HCT116 (cell line): ENCODE measurements around the gene MED9. TPM values are rescaled to one million over a fixed set of nuclear protein-coding genes. Genes with fewer than 3 reads are reported as not detected.

Experiments used
- ATAC-seq: fragments of 200-7000 bp; cut with Tn5 transposase; 2 replicates; pipeline ENCODE4 v1.9.1; 2020; ENCODE audit warnings: mild to moderate bottlenecking, moderate library complexity
- BruUV-seq: library from RNA; stranded (reverse); fragments of 400-500 nt; replicated peaks from 2 replicates; lab custom pipeline; 2021; lab: Mats Ljungman, UMichigan
- CTCF ChIA-PET: fragments of 300-600 bp; sonication (Branson Sonifier 250); formaldehyde crosslinking; loops from one replicate; lab custom pipeline; 2021; ENCODE audit warnings: antibody characterized with exemption; lab: Charles Lee
- POLR2A ChIA-PET: fragments of 300-600, 350-600 bp; sonication (Branson Sonifier 250); formaldehyde crosslinking; loops from one replicate; lab custom pipeline; 2021; ENCODE audit warnings: antibody characterized with exemption; lab: Charles Lee
- RAD21 ChIA-PET, 2 experiments: fragments of 300-600 bp; sonication (Branson Sonifier 250); formaldehyde crosslinking; loops; one replicate each; lab custom pipeline; 2023; ENCODE audit warnings: low total read pairs in 2 of 2; ENCODE audit not compliant: uncharacterized antibody in 2 of 2, unreplicated experiment in 2 of 2, low non-redundant PET in 1 of 2; lab: Charles Lee
- DNase-seq: peaks from one replicate; pipeline ENCODE4 v3.0.0-alpha.2; 2010; ENCODE audit warnings: low read depth, low spot score
- H2AFZ ChIP-seq: fragments of 200-600 bp; shearing (Covaris generic), sonication (generic); 2 replicates; pipeline ENCODE4 v1.6.1; 2017; ENCODE audit warnings: low read depth, mixed run types, mixed read lengths, antibody characterized with exemption, low read length; ENCODE audit not compliant: poor library complexity, severe bottlenecking
- H3K27ac ChIP-seq: 2 replicates; pipeline ENCODE4 v1.5.1; 2012; ENCODE audit warnings: low read depth, low read length
- H3K27me3 ChIP-seq: fragments of 200-600 bp; sonication (generic); 2 replicates; pipeline ENCODE4 v1.6.1; 2016; ENCODE audit warnings: mixed run types, low read length, mixed read lengths; ENCODE audit not compliant: insufficient read depth
- H3K36me3 ChIP-seq, 2 experiments: fragments of 200-500 bp in 1 of 2; fragments of 200-600 bp in 1 of 2; sonication (Bioruptor generic) in 1 of 2; sonication (generic) in 1 of 2; 2 replicates each; pipeline versions ENCODE4 v1.5.1 to v1.6.1; 2014 to 2016; ENCODE audit warnings: low read length in 2 of 2, inconsistent platforms in 1 of 2, mixed read lengths in 1 of 2, mixed run types in 1 of 2; ENCODE audit not compliant: insufficient read depth in 2 of 2, control insufficient read depth in 1 of 2
- H3K4me1 ChIP-seq, 2 experiments: fragments of 200-600 bp in 1 of 2; sonication (generic) in 1 of 2; 2 replicates each; pipeline versions ENCODE4 v1.5.1 to v1.6.1; 2012 to 2017; ENCODE audit warnings: low read length in 2 of 2, inconsistent platforms in 1 of 2, mild to moderate bottlenecking in 1 of 2, mixed read lengths in 1 of 2, mixed run types in 1 of 2, moderate library complexity in 1 of 2; ENCODE audit not compliant: insufficient read depth in 2 of 2, control insufficient read depth in 1 of 2
- H3K4me2 ChIP-seq: fragments of 200-600 bp; sonication (generic); 2 replicates; pipeline ENCODE4 v1.6.1; 2017; ENCODE audit warnings: mixed run types, low read length, mixed read lengths
- H3K4me3 ChIP-seq, 2 experiments: fragments of 200-600 bp in 1 of 2; sonication (generic) in 1 of 2; replicated peaks in 1 of 2; 2 replicates each; pipeline ENCODE4 v1.5.1; 2011 to 2016; ENCODE audit warnings: low read length in 2 of 2, control low read depth in 1 of 2, low read depth in 1 of 2, mild to moderate bottlenecking in 1 of 2, mixed read lengths in 1 of 2, mixed run types in 1 of 2
- H3K79me2 ChIP-seq: fragments of 200-600 bp; sonication (generic); 2 replicates; pipeline ENCODE4 v1.6.1; 2017; ENCODE audit warnings: mild to moderate bottlenecking, mixed run types, low read length, moderate library complexity, mixed read lengths; ENCODE audit not compliant: insufficient read depth
- H3K9ac ChIP-seq: fragments of 200-600 bp; sonication (generic); 2 replicates; pipeline ENCODE4 v1.6.1; 2016; ENCODE audit warnings: low read length, mixed read lengths
- H3K9me2 ChIP-seq: fragments of 200-600 bp; sonication (generic), shearing (Covaris generic); 2 replicates; pipeline ENCODE4 v1.6.1; 2017; ENCODE audit warnings: mixed run types, mild to moderate bottlenecking, moderate library complexity; ENCODE audit not compliant: insufficient read depth
- H3K9me3 ChIP-seq, 2 experiments: fragments of 200-500 bp in 1 of 2; fragments of 200-600 bp in 1 of 2; sonication (Bioruptor generic) in 1 of 2; sonication (generic) in 1 of 2; 2 replicates each; pipeline ENCODE4 v1.6.1; 2014 to 2017; ENCODE audit warnings: low read length in 2 of 2, mixed read lengths in 2 of 2, inconsistent platforms in 1 of 2, low read depth in 1 of 2, mild to moderate bottlenecking in 1 of 2, mixed run types in 1 of 2, moderate library complexity in 1 of 2; ENCODE audit not compliant: control insufficient read depth in 1 of 2, insufficient read depth in 1 of 2
- H4K20me1 ChIP-seq: fragments of 200-600 bp; sonication (generic), shearing (Covaris generic); 2 replicates; pipeline ENCODE4 v1.6.1; 2017; ENCODE audit warnings: mixed run types, mild to moderate bottlenecking, moderate library complexity; ENCODE audit not compliant: insufficient read depth
- CBX3 ChIP-seq: IDR thresholded peaks from 2 replicates; pipeline ENCODE4 v1.6.1; 2012; ENCODE audit warnings: low read depth
- CEBPB ChIP-seq: IDR thresholded peaks from 2 replicates; pipeline ENCODE4 v1.6.1; 2012; ENCODE audit warnings: low read depth
- CTCF ChIP-seq, 3 experiments: fragments of 200-600 bp in 1 of 3; sonication (generic) in 1 of 3; IDR thresholded peaks in 2 of 3; conservative IDR thresholded peaks in 1 of 3; 2 replicates each; pipeline ENCODE4 v1.5.1; 2012 to 2017; ENCODE audit warnings: low read depth in 2 of 3, low read length in 2 of 3, antibody characterized with exemption in 1 of 3, borderline replicate concordance in 1 of 3, control low read depth in 1 of 3, mild to moderate bottlenecking in 1 of 3, mixed read lengths in 1 of 3, mixed run types in 1 of 3, moderate library complexity in 1 of 3; ENCODE audit not compliant: insufficient read depth in 1 of 3
- EGR1 ChIP-seq: IDR thresholded peaks from 2 replicates; pipeline ENCODE4 v1.6.1; 2012; ENCODE audit warnings: low read depth
- ELF1 ChIP-seq: IDR thresholded peaks from 2 replicates; pipeline ENCODE4 v1.6.1; 2012; ENCODE audit warnings: low read depth, borderline replicate concordance
- EZH2 ChIP-seq: fragments of 200-600 bp; sonication (generic); IDR thresholded peaks from 2 replicates; pipeline ENCODE4 v1.6.1; 2017; ENCODE audit warnings: antibody characterized with exemption, mixed run types
- JUND ChIP-seq: IDR thresholded peaks from 2 replicates; pipeline ENCODE4 v1.6.1; 2012
- MAX ChIP-seq: IDR thresholded peaks from 2 replicates; pipeline ENCODE4 v1.6.1; 2012
- POLR2AphosphoS5 ChIP-seq: IDR thresholded peaks from 2 replicates; pipeline ENCODE4 v1.6.1; 2011; ENCODE audit warnings: mild to moderate bottlenecking, low read depth, low read length, moderate library complexity
- RAD21 ChIP-seq: IDR thresholded peaks from 2 replicates; pipeline ENCODE4 v1.6.1; 2012; ENCODE audit warnings: low read depth, mild to moderate bottlenecking
- SIN3A ChIP-seq: IDR thresholded peaks from 2 replicates; pipeline ENCODE4 v1.6.1; 2012; ENCODE audit warnings: low read depth
- SP1 ChIP-seq: IDR thresholded peaks from 2 replicates; pipeline ENCODE4 v1.6.1; 2012; ENCODE audit warnings: low read depth
- SRF ChIP-seq: IDR thresholded peaks from 2 replicates; pipeline ENCODE4 v1.6.1; 2012; ENCODE audit warnings: low read depth
- TCF7L2 ChIP-seq: IDR thresholded peaks from 2 replicates; pipeline ENCODE4 v1.7.0; 2011; ENCODE audit warnings: borderline replicate concordance, inconsistent platforms; ENCODE audit not compliant: insufficient read depth, insufficient read length; ENCODE audit errors: extremely low read depth
- YY1 ChIP-seq: IDR thresholded peaks from 2 replicates; pipeline ENCODE4 v1.6.1; 2011; ENCODE audit warnings: low read length, low read depth, moderate library complexity, mild to moderate bottlenecking; ENCODE audit not compliant: insufficient replicate concordance; ENCODE audit errors: extremely low read depth
- ZBTB33 ChIP-seq: IDR thresholded peaks from 2 replicates; pipeline ENCODE4 v1.6.1; 2011; ENCODE audit warnings: mild to moderate bottlenecking, low read length, moderate library complexity; ENCODE audit not compliant: insufficient replicate concordance; ENCODE audit errors: extremely low read depth
- ZFX ChIP-seq: fragments of 450-650 bp; IDR thresholded peaks from 2 replicates; pipeline ENCODE4 v1.6.1; 2017
- intact Hi-C: fragments of 100-400 bp; cut with micrococcal nuclease; formaldehyde crosslinking; loops from 2 replicates; pipeline ENCODE4 v1.10.0; 2022
- total RNA-seq: library from RNA; stranded (reverse); gene quantifications from one replicate; pipeline ENCODE4 v1.2.1, GENCODE V29; 2021; ENCODE audit not compliant: unreplicated experiment
- TF ChIP-seq, protein P1 (sequence below): IDR thresholded peaks from 2 replicates; pipeline ENCODE4 v1.6.1; 2012

Gene MED9
- total RNA-seq, 1 experiment from 2014 or later, result 13.9 TPM

DNA sequence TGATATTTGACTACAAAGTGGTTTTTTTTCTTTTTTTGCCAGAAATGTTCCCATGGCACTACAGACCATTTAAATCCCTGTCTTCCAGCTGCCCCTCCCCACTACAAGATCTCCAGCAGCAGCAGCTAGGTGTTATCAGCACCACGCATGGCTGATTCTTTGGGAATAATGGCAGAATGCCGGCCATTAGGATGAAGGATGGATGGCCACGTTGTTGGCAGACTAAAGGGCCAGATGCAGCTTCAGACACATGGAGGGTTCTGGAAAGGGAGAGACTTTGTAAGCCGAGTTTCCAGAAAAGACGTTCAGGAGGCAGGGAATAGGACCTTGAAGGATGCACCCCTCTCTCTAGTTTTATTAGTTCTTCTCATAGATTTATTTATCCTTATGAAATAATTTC, 10.3 kb upstream of the MED9 start:
- RAD21 ChIA-PET, result no interaction called here

More for the DNA sequence above, 10.3 kb upstream of the MED9 start:
- no TSS peak for BruUV-seq
- H2AFZ ChIP-seq, result no peak overlapping the region
- no peaks in the 10 kb centered on the region for H3K79me2 ChIP-seq
- TF ChIP-seq SIN3A (no peak), ELF1 (no peak), YY1 (no peak), MAX (no peak), ZBTB33 (no peak), CEBPB (no peak), POLR2AphosphoS5 (no peak), EGR1 (no peak), TCF7L2 (no peak), SP1 (no peak), RAD21 (no peak), SRF (no peak), JUND (no peak), ZFX (no peak), EZH2 (no peak), CTCF (IDR thresholded peaks at IDR 0.05 in 2 of 3, conservative IDR thresholded peaks at IDR 0.05 in 1 of 3; ENCODE audit: borderline replicate concordance in 1 of 3, insufficient read depth in 1 of 3, low read depth in 2 of 3, low read length in 2 of 3) (no peak), CBX3 (no peak)
- TF ChIP-seq, protein P1, sequence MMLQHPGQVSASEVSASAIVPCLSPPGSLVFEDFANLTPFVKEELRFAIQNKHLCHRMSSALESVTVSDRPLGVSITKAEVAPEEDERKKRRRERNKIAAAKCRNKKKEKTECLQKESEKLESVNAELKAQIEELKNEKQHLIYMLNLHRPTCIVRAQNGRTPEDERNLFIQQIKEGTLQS, result no peak
- H3K4me2 ChIP-seq, result no peak overlapping the region
- ATAC-seq (no peak), DNase-seq (no peak)
- intact Hi-C loops, result no loop called here
- peaks cover 22% of the 10 kb centered on the region for H3K27me3 ChIP-seq
- ChIA-PET POLR2A (no interaction called here), CTCF (no interaction called here)
- no peaks in the 10 kb centered on the region for H3K9me3 ChIP-seq
- no peak overlapping the region for H3K9ac ChIP-seq
- H3K4me1 ChIP-seq, result peaks cover 3 to 6% of the 10 kb centered on the region in 2 experiments; a peak in 3 of 4 replicates
- H3K4me3 ChIP-seq, result no peak overlapping the region
- H4K20me1 ChIP-seq, result no peaks in the 10 kb centered on the region
- no peak overlapping the region for H3K27ac ChIP-seq
- no peaks in the 10 kb centered on the region for H3K36me3 ChIP-seq
- no peaks in the 10 kb centered on the region for H3K9me2 ChIP-seq
